IPS-18a (cell line): ENCODE measurements around the gene COPS3.
A peak's percentile ranks its signal among the peaks of the same experiment; 100 is the strongest.

Experiments
- H3K27ac ChIP-seq: one replicate; pipeline ENCODE4 v1.5.1; 2013; ENCODE audit warnings: low read length
- H3K27me3 ChIP-seq: one replicate; pipeline ENCODE4 v1.6.1; 2013; ENCODE audit warnings: mild to moderate bottlenecking, low read length; ENCODE audit not compliant: control insufficient read depth, insufficient read depth
- H3K36me3 ChIP-seq: one replicate; pipeline ENCODE4 v1.6.1; 2013; ENCODE audit warnings: low read depth, low read length; ENCODE audit not compliant: control insufficient read depth
- H3K4me1 ChIP-seq: one replicate; pipeline ENCODE4 v1.6.1; 2013; ENCODE audit warnings: low read depth, low read length; ENCODE audit not compliant: control insufficient read depth
- H3K4me3 ChIP-seq: one replicate; pipeline ENCODE4 v1.5.1; 2013; ENCODE audit warnings: low read length
- H3K9ac ChIP-seq: one replicate; pipeline ENCODE4 v1.6.1; 2013; ENCODE audit warnings: mild to moderate bottlenecking, low read length, moderate library complexity
- H3K9me3 ChIP-seq: one replicate; pipeline ENCODE4 v1.6.1; 2013; ENCODE audit warnings: low read depth, low read length; ENCODE audit not compliant: control insufficient read depth

The COPS3 gene

DNA sequence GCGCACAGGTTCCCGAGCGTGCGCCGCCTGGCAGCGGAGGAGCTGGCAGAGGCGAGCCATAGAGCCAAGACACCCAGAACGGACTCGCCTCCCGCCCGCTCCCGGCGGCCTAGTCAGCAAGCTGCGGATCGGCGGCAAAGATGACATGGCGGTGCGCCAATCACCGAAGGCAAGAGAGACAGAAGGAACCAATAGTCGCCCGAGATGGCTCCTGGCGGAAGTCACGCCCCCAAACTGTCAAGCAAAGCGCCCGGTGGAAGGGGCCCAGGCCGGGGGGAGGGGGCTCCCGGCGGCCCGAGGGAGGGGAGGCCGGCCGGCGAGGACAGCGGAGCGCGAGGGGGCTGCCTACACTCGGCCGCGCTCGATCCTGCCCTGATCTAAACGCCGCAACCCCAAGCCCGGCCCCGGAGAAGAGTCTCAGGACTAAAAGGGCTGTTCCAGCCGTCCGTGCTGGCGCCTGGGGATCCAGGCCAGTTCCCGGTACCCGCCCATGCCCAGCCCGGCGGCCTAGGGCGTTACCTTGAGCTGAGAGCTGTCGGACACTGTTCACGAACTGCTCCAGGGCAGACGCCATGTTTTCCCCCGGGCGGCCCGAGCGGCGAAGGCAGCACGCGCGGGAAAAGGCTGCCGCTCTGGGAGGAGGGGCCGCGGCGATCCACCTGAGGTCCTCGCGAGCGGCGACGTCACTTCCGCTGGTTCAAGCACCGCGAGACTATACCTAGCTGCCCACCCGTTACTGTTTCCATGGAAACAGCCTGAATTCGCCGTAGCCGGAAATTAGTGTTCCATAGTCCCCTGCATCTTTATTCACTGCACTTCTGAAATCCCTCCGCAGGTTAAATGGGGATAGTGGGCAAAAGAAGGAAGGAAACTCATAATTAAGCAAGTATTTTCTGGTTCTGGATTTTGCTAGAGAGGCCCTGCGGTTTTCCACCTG lies at the start of gene COPS3:
TSS of gene COPS3 (minus strand) at position 634 of the 937 bp plus-strand sequence. CDS start at position 574, 60 bp downstream.
- Histone ChIP-seq H3K4me1 (peaks cover 13% of the 10 kb centered on the region), H3K9ac (peak within 1 kb of the TSS; percentile 98), H3K9me3 (no peaks in the 10 kb centered on the region), H3K4me3 (peak within 1 kb of the TSS; percentile 97), H3K36me3 (peaks cover 7% of the 10 kb centered on the region), H3K27me3 (no peaks in the 10 kb centered on the region), H3K27ac (peak within 1 kb of the TSS; percentile 97)

DNA sequence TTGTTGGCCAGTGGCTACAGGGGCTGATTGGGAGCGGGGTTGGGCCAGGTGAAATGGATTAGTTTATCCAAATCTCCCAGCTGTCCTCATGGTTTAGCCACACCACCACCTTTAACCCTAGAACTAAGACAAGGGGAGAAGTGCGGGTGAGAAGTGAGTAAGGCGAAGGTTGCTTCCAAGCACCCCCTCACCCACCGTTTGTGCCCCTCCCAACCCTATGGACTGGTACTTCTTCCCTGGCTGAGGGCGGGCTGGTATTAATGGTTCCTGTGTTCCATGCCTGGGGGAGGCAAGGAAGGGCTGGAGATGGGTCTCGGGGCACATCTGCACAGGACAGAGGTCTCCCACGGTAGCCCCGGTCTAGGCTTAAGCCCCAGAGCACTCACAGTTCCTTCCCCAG lies 47.2 kb upstream of the COPS3 start:
- H3K27me3 ChIP-seq: no peaks in the 10 kb centered on the region
- no peaks in the 10 kb centered on the region for H3K4me1 ChIP-seq
- H3K9ac ChIP-seq: no peak overlapping the region
- no peak overlapping the region for H3K4me3 ChIP-seq
- no peaks in the 10 kb centered on the region for H3K9me3 ChIP-seq
- no peaks in the 10 kb centered on the region for H3K36me3 ChIP-seq
- no peak overlapping the region for H3K27ac ChIP-seq

DNA sequence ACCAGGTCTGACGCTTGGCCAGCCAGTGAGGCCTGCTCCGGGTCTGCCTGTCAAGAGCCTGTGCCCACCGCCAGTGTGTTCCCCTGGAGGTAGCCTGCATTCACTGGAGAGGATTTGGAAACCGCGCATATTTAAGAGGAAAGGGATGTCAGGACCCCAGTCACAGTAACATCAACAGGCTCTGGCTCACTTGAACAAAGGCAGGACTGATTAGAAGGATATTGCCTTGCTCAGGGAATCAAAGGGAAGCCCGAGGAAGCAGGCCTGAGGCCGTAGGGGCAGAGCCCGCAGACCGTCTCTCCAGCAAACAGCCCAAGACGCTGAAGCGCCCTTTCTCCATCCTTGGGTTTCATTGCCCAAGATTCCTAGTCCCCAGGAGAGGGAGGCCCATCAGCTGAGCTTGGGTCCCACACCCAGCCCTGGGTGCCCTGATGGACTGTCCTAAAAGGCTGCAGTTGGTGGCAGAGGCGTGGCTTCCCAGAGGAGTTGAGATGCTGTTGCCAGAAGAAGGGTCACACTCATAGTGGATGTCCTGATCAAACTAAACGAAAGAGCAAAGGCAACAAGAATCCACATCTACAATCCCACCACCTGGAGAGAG lies 45.3 kb upstream of the COPS3 start:
- Histone ChIP-seq H3K4me3 (no peak overlapping the region), H3K27me3 (no peaks in the 10 kb centered on the region), H3K9ac (no peak overlapping the region), H3K4me1 (no peaks in the 10 kb centered on the region), H3K36me3 (no peaks in the 10 kb centered on the region), H3K27ac (no peak overlapping the region), H3K9me3 (no peaks in the 10 kb centered on the region)

DNA sequence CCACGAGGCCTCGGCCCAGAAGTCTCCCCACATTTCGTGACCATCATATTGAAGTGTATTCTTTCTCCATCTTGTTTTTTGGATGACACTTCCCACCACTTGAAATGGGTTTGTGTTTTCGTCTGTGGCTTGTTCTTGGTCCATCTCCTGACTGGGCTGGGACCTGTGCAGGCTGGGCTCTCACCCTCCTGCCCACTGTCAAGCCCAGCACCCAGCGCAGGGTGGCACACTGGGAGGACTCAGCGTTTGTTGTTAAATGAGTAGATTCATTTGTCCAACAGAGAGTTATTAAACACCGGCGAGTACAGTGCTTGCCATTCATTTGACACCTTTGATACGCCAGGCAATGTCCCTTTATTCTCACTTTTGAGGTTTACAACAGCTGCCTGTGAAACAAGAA lies 44.8 kb upstream of the COPS3 start:
- no peaks in the 10 kb centered on the region for H3K4me1 ChIP-seq
- no peak overlapping the region for H3K4me3 ChIP-seq
- no peaks in the 10 kb centered on the region for H3K36me3 ChIP-seq
- H3K27me3 ChIP-seq: no peaks in the 10 kb centered on the region
- H3K9me3 ChIP-seq: no peaks in the 10 kb centered on the region
- no peak overlapping the region for H3K9ac ChIP-seq
- no peak overlapping the region for H3K27ac ChIP-seq

DNA sequence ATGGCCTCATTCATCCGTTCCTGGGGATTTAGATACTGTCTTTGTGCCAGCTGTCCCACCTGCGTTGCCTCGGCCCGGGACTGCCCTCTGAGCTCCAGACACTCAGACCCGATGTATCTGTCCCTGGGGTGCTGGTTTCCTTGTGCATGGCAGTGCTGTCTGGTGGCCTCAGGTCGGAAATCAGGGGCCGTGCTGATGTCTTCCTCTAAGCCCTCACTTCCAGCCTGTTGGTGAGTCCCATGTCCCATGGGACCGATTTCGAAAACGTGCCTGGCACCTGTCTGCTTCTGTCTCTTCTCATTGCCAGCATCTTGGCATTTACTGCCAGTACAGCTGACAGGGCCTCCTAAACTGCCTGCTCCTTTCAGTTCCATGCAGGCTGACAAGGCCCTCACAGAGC lies 44.2 kb upstream of the COPS3 start:
- H3K9me3 ChIP-seq: no peaks in the 10 kb centered on the region
- no peaks in the 10 kb centered on the region for H3K4me1 ChIP-seq
- no peaks in the 10 kb centered on the region for H3K36me3 ChIP-seq
- H3K27me3 ChIP-seq: no peaks in the 10 kb centered on the region
- H3K4me3 ChIP-seq: no peak overlapping the region
- H3K9ac ChIP-seq: no peak overlapping the region
- no peak overlapping the region for H3K27ac ChIP-seq

DNA sequence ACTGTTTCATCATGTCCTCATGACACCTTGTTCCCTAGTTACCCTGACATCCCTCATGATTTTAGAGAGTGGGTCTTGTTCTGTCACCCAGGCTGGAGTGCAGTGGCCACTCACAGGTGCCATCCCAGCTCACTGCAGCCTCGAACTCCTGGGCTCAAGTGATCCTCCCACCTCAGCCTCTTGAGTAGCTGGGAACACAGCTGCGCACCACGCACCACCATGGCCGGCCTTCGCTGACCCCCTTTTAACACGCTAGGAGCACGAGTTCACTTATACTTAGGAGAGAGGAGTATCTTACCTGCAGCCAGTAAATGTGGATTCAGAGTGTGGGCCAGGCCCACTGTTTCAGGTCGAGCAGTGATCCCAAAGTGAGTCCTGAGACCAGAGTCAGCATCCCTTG lies 43.6 kb upstream of the COPS3 start:
- no peaks in the 10 kb centered on the region for H3K9me3 ChIP-seq
- no peak overlapping the region for H3K4me3 ChIP-seq
- H3K27ac ChIP-seq: no peak overlapping the region
- H3K27me3 ChIP-seq: no peaks in the 10 kb centered on the region
- no peaks in the 10 kb centered on the region for H3K4me1 ChIP-seq
- no peak overlapping the region for H3K9ac ChIP-seq
- H3K36me3 ChIP-seq: no peaks in the 10 kb centered on the region

DNA sequence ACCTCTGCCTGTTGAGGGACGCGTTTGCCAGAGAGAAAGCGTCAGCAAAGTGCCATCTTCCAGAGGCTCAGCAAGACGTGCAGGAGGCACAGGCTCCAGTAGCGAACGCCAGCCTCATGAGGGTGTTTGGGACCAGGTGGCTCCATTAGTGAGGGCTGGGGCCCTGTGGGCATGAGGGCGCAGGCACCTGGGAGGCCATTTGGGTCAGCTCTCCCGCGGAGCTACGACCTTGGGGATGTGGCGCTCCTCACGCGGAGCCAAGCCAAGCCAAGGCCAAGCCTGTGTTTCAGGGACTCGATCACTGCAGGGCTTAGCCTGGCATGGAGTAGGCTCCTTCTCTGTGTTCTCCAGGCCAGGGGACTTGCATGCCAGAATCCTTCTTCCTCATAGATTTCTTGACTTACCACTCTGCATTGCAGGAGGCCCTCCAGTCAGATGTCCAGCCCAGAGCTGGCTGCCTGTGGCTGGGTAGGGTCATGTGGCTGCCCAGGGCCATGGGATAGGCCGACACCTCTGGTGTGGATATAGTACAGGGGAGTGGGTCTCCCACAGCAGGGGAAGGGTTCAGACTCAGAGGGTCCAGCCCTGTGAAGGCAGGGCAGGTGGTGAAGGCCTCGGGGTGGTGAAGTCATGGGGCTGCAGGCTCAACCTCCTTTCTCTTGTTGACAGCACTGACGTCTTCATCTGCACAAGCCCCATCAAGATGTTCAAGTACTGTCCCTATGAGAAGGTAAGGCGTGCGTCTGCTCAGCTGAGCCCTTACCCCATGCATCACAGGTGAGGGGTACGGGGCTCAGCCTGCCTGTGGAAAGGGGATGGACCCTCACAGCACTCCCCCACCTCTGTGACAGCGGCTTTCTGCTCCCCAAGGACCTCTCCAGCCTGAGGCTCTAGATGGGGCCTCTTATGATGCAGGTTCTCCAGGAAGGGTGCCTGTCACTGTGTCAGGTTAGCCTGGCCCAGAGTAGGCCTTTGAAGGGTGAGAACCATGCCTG lies 41.8 kb upstream of the COPS3 start:
- Histone ChIP-seq H3K9ac (no peak overlapping the region), H3K9me3 (no peaks in the 10 kb centered on the region), H3K4me3 (no peak overlapping the region), H3K27me3 (no peaks in the 10 kb centered on the region), H3K4me1 (no peaks in the 10 kb centered on the region), H3K27ac (no peak overlapping the region), H3K36me3 (no peaks in the 10 kb centered on the region)

DNA sequence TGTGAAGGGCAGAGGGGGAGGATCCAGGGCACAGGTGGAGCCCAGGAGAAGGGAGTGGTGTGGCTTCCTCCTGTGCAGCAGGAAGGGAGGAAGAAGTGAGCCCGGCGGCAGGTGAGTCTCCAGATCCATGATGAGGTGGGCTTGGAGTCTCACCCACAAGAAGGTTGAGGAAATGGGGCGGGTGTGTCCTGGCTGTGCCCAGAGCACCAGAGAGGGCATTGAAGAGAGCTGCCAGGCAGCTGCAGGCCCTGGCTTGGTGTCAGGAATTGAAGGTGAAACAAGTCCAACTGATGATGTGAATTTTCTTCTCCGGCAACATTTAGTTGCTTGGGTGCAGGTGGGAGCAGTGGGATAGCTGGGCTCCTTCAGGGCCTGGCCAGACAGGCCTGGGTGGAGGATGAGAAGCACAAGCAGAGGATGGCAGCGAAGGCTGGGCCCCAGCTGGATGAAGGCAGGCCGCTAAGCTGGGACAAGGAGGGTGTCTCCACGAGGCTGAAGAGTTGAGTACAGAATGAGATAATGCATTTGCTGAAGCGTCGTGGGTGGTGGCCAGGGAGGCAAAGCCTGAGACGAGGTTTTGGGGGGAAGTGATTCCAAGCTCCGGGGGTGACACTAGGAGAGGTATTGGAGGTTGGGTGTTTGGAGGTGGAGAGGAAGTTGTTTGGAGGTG lies 40.4 kb upstream of the COPS3 start:
- H3K4me1 ChIP-seq: no peaks in the 10 kb centered on the region
- no peaks in the 10 kb centered on the region for H3K27me3 ChIP-seq
- H3K36me3 ChIP-seq: no peaks in the 10 kb centered on the region
- H3K9me3 ChIP-seq: no peaks in the 10 kb centered on the region
- H3K27ac ChIP-seq: no peak overlapping the region
- H3K4me3 ChIP-seq: no peak overlapping the region
- H3K9ac ChIP-seq: no peak overlapping the region

DNA sequence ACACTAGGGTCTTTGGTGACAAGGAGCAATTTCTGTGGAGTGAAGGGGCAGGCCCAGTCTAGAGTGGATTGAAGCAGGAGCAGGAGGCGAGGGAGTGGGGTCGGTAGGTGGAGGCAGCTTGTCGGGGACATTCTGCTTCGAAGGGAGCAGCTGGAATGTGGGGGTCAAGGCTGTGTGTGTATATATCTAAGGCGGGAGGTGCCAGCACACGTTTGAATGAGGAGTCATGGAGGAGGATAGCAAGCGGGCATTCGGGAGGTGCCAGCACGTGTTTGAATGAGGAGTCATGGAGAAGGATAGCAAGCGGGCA lies 39.8 kb upstream of the COPS3 start:
- H3K27ac ChIP-seq: no peak overlapping the region
- H3K36me3 ChIP-seq: no peaks in the 10 kb centered on the region
- no peak overlapping the region for H3K4me3 ChIP-seq
- no peaks in the 10 kb centered on the region for H3K4me1 ChIP-seq
- no peaks in the 10 kb centered on the region for H3K27me3 ChIP-seq
- no peak overlapping the region for H3K9ac ChIP-seq
- no peaks in the 10 kb centered on the region for H3K9me3 ChIP-seq

DNA sequence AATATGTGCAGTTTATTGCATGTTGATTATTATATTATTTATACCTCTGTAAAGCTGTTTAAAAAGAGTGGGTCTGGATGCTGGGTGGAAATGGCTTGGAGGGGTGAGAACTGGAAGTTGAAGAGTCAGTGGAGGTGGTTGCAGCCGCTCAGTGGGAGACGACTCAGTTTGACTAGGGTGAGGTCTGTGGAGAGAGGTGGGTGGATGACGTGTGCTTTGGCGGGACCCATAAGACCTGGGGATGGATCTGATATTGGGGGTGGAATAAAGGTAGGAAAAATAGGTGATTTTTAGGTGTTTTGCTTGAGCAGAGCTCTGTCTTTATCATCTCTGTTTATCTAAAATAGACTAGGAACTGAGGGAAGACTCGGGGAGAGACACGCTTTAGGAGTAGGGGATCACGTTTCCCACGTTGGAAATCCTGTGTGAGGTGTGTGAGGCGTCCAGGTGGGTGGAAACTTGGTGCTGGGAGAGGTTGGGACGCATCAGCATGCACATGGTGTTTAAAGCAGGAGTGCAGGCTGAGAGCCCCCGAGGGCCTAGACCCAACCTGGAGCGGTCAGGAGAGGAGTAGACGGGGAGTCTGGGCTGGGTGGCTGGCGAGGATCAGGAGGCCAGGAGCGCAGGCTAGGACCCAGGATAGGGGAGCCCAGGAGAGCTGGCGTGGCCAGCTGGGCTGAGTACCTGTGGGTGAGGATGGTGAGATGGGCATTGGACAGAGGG lies 39.3 kb upstream of the COPS3 start:
- Histone ChIP-seq H3K36me3 (no peaks in the 10 kb centered on the region), H3K9me3 (no peaks in the 10 kb centered on the region), H3K27ac (no peak overlapping the region), H3K27me3 (no peaks in the 10 kb centered on the region), H3K4me1 (no peaks in the 10 kb centered on the region), H3K9ac (no peak overlapping the region), H3K4me3 (no peak overlapping the region)
